Stimulated activated CD8-positive, alpha-beta memory T cell treated with anti-CD3 and anti-CD28 coated beads, Interleukin-2, amount 100 ng/mL, for 48 hours (primary cell): ENCODE results near the gene ZBTB45.
A peak's percentile ranks its signal among the peaks of the same experiment; 100 is the strongest.
"Not testable (repeated sequence)": the region's sequence is repeated elsewhere in the genome, so short reads cannot be mapped to it uniquely, and the experiment has no call there.

Experiments
- DNase-seq, 2 donors: peaks; one replicate each; pipeline ENCODE4 v3.0.0-alpha.2; 2020; ENCODE audit warnings: low read depth in 2 of 2

The ZBTB45 gene

GRCh38 chr19:58554494-58555368 is 35.1 kb upstream of the ZBTB45 start, which contains the start of gene CHMP2A:
CHMP2A (minus strand) TSS chr19:58555105; CDS start chr19:58554212, 893 bp downstream.
- peak; percentile 99 for DNase-seq

DNA sequence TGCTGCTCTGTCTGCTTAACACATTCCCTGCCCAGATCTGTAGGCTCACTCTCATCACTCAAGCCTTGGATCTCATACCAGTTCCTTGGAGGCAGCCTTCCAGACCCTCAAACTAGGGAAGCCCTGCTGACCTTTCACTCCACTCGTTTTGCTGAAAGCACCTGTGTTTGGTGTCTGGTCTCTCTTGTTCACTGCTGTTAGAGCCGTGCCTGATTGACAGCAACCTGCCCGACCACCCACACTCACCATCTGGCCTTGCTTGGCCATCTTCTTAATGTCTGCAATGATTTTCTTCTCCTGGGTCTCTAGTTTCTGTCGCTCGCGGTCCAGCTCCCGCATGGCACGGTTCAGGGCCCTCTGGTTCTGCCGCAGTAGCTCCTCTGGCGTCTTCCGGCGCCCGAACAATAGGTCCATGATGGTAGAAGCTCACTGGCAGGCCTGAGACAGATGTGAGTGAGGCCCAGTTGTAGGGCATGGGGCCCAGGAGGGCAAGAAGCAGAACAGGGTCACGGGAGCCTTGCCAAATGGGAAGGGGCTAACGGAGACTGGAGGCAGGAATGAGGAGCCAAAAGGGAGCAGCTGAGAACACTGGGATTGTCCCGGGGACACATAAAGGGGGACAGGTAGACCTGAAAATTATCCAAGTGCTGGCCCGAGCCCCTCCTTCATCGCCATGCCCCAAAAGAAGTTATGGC is 34.3 kb upstream of the ZBTB45 start:
- DNase-seq, result no peak

DNA sequence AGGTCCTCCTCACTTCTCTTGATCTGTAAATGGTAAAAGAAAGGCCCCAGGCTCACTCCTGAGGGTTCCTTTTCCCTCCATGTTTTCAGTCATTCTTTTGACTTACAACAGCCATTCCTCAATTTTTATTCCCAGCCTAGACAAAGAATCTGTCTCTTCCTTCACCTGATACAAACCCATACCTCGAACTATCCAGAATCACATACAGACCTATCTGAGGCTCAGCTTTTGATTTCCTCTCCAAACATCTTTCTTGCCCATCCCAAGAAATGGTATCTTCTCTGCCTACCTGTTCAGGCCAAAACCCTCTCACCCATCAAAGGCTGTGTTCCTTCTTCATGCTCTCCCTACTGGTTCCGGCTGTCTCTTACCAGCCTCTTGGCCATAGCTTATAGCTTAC is 33.0 kb upstream of the ZBTB45 start:
- DNase-seq, result no peak

DNA sequence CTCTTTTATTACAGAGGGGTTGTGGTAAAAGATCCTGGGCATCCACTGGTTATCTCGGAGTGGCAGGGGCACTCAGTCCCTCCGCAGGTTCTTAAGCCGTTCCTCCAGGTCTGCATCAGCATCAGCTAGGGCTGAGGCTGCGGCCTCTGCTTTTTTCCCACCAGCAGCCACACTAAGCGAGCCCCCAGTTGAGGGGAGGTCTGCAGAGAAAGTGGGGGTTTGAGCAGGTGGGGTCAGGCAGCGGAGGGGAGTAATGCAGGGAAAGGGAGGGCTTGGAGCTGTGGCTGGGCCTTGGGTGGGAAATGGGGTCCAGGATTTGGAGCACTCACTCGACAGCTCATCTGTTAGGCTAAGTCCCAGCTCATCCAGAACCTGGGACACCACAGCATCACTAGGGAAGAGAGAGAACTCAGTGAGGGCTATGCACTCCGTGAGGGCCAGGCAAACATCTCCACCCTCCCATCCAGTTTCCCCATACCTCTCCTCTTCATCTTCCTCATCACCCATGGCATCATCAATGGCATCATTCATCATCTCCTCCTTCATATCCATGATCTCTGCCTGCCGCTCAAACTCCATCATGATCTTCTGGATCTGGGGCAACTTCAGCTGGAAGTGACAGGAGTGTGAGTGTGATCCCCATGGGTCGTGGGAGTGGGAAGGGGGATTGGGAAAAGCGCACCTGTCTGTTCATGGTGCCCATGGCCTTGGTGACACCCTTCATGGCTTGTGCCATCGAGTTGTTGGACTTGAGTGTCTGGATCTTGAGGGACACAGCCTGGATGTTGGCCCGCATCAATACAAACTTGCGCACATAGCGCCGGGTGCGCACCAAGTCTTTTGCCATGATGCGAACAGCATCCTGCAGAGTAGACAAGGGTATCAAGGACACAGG is 32.2 kb upstream of the ZBTB45 start:
- no peak for DNase-seq

- DNase-seq, result no peak
Measured at GRCh38 chr19:58551123-58551497, 31.5 kb upstream of the ZBTB45 start.

GRCh38 chr19:58550362-58551122 is 30.9 kb upstream of the ZBTB45 start:
- DNase-seq, result no peak

DNA sequence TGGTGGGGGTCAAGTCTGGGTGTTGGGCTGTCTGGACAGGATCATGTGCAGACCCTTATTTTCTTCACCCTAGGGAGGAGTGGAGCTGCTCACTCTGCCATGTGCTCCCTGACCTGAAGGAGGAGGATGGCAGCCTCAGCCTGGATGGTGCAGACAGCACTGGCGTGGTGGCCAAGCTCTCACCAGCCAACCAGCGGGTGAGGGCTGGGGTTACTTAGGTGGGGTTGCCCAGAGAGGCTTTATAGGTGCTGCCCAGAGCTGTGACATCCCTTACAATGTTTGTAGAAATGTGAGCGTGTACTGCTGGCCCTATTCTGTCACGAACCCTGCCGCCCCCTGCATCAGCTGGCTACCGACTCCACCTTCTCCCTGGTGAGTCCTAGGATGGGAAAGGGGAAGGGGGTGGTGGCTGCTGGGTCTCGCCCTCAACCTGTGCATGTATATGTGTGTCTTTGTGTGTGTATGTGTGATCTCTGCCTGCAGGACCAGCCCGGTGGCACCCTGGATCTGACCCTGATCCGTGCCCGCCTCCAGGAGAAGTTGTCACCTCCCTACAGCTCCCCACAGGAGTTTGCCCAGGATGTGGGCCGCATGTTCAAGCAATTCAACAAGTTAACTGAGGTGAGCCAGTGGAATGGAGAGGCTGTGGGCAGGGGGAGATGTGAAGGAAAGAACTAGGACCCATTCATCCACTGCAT is 30.2 kb upstream of the ZBTB45 start:
- DNase-seq, result no peak

DNA sequence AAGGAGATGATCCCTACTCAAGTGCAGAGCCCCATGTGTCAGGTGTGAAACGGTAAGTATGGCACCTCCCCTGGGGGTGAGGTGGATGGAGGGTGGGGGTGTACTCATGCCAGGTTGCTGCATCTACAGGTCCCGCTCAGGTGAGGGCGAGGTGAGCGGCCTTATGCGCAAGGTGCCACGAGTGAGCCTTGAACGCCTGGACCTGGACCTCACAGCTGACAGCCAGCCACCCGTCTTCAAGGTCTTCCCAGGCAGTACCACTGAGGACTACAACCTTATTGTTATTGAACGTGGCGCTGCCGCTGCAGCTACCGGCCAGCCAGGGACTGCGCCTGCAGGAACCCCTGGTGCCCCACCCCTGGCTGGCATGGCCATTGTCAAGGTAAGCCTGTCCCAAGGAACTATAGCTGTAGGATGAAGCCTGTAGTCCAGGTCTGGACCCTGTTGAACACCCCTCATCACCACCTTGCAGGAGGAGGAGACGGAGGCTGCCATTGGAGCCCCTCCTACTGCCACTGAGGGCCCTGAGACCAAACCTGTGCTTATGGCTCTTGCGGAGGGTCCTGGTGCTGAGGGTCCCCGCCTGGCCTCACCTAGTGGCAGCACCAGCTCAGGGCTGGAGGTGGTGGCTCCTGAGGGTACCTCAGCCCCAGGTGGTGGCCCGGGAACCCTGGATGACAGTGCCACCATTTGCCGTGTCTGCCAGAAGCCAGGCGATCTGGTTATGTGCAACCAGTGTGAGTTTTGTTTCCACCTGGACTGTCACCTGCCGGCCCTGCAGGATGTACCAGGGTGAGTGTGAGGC is 29.5 kb upstream of the ZBTB45 start:
- DNase-seq, result no peak

- DNase-seq, result no peak
Measured at GRCh38 chr19:58547323-58548312, 28.0 kb upstream of the ZBTB45 start.

DNA sequence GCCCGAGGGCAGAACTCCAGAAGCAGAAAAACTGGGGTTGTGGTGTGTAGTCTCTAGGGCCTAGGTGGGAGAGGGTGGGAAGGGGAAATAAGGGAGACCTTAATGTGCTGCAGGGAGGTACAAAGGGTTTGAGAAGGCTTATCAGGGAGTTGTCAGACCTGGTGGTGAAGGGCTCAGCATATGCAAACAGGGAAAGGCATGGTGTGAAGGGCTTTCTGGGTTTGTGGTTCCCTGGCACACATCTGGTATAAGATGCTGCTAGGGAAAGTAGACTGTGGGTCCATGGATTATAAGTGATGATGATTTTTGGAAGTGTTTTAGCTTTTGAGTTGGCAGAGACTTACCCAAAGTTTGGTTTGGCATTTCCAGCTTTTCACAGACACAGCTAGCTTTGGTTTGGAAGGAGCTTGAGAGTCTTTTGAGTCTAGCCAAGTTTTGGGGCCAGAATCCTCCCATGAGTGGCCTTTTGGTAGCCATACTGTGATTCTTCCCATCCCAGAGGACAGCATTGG is 26.5 kb upstream of the ZBTB45 start:
- no peak for DNase-seq

DNA sequence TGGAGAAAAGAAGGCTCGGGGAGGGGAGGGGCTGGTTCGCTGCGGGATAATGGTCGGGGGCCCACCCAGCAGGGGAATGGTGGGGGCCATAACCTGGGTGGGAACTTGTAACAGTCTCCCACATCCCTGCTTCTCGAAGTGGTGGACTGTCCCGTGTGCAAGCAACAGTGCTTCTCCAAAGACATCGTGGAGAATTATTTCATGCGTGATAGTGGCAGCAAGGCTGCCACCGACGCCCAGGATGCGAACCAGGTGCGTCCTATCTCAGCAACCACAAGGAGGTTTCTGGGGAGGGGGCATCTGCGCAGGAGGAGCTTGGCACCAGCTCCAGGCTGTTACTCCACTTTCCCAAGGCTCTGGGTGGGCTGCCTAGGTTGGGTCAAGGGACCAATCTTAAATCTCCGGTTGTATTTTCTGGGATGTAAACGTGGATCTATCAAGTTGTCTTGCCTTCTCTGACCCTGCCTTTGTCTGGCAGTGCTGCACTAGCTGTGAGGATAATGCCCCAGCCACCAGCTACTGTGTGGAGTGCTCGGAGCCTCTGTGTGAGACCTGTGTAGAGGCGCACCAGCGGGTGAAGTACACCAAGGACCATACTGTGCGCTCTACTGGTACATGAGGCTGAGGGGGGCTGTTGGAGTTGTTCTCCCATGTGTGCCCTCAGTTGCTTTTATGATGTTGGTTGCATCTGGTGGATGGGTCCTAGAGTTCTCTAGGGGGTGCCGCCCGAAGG is 25.8 kb upstream of the ZBTB45 start:
- no peak for DNase-seq

DNA sequence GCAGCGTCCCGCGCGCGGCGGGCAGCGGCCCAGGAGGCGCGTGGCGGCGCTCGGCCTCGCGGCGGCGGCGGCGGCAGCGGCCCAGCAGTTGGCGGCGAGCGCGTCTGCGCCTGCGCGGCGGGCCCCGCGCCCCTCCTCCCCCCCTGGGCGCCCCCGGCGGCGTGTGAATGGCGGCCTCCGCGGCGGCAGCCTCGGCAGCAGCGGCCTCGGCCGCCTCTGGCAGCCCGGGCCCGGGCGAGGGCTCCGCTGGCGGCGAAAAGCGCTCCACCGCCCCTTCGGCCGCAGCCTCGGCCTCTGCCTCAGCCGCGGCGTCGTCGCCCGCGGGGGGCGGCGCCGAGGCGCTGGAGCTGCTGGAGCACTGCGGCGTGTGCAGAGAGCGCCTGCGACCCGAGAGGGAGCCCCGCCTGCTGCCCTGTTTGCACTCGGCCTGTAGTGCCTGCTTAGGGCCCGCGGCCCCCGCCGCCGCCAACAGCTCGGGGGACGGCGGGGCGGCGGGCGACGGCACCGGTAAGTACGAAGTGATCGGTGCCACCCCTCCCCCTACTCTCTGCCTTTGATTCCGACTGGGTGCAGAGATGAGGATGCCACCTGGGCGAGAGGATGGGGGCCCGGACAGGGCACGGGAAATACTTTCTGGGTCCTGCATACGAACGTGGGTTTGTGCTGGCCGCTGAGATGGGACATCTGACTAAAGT is 25.1 kb upstream of the ZBTB45 start:
- DNase-seq, result peak; percentile 52 to 61

DNA sequence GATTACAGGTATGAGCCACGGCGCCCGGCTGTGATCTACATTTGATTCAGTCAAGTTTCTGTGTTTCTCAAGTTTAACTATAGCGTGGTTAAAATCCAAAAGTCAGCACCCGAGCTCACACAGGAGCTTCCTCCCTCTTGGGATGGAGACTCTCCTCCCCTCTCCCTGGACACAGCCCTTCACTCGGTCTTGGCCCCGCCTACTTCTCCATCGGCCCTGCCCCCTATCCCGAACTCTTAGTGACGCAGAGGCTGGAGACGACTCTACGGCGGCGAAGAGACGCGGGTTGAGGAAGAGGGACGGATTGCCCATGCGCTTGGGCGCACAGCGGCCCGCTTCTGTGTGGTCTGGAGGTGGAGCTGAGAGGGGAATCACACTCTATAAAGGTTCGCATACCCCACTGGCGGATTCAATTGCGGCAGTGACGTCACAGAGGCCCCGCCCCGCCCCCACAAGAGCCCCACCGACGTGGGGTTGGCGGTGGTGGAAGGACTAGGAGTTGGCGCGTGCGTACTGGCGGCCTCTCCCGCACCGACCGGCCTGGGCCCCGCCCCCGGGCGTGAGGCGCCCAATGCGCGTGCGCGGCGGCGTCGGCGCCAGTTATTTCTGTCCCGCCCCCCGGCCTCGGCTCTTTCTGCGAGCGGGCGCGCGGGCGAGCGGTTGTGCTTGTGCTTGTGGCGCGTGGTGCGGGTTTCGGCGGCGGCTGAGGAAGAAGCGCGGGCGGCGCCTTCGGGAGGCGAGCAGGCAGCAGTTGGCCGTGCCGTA is 24.4 kb upstream of the ZBTB45 start, which contains the start of gene TRIM28:
TRIM28 (plus strand) TSS at position 239 of the 765 bp plus-strand sequence. CDS start 694 bp downstream, outside the sequence.
- peak; percentile 100 for DNase-seq

GRCh38 chr19:58542641-58543372 is 23.2 kb upstream of the ZBTB45 start:
- not testable (repeated sequence) for DNase-seq

GRCh38 chr19:58539169-58539559 is 19.6 kb upstream of the ZBTB45 start:
- not testable (repeated sequence) for DNase-seq
